Stimulated activated CD4-positive, alpha-beta T cell treated with anti-CD3 and anti-CD28 coated beads, Interleukin-12 subunit alpha, Interleukin-12 subunit beta, amount 100 ng/mL, for 24 hours (primary cell): ENCODE measurements around the gene SSTR1.

Experiments used
- DNase-seq, 2 experiments: peaks; one replicate each; pipeline ENCODE4 v3.0.0-alpha.2; 2020; ENCODE audit warnings: low read depth in 2 of 2

SSTR1 gene

GRCh38 chr14:38238332-38238731 lies 30.6 kb downstream of the SSTR1 start:
- no peak for DNase-seq

- DNase-seq = no peak
Measured at GRCh38 chr14:38238878-38239277, 31.2 kb downstream of the SSTR1 start.

- no peak for DNase-seq
Measured at GRCh38 chr14:38243696-38244240, 36.1 kb downstream of the SSTR1 start.

GRCh38 chr14:38248321-38249028 lies 40.8 kb downstream of the SSTR1 start:
- no peak for DNase-seq

- DNase-seq = no peak
Measured at GRCh38 chr14:38250331-38250730, 42.6 kb downstream of the SSTR1 start.

- no peak for DNase-seq
Measured at GRCh38 chr14:38252066-38252710, 44.5 kb downstream of the SSTR1 start.

GRCh38 chr14:38253676-38254075 lies 46.0 kb downstream of the SSTR1 start:
- no peak for DNase-seq

GRCh38 chr14:38254571-38255407 lies 47.1 kb downstream of the SSTR1 start:
- DNase-seq = no peak

GRCh38 chr14:38255408-38255672 lies 47.6 kb downstream of the SSTR1 start:
- no peak for DNase-seq

GRCh38 chr14:38255673-38256532 lies 48.2 kb downstream of the SSTR1 start, which contains the start of gene CLEC14A:
Gene CLEC14A (minus strand): TSS chr14:38256093. CDS start chr14:38256022, 71 bp downstream.
- DNase-seq = no peak

GRCh38 chr14:38256533-38256840 lies 48.8 kb downstream of the SSTR1 start:
- no peak for DNase-seq

- DNase-seq = no peak
Measured at GRCh38 chr14:38257507-38257906, 49.8 kb downstream of the SSTR1 start.

- DNase-seq = no peak
Measured at GRCh38 chr14:38261620-38262019, 53.9 kb downstream of the SSTR1 start.
